Subcutaneous abdominal adipose tissue (tissue), 5 donors: Measurements from ENCODE around the gene ARHGEF12.
A peak's percentile ranks its signal among the peaks of the same experiment; 100 is the strongest.

Experiments
- H3K27ac ChIP-seq: one replicate; pipeline ENCODE4 v1.7.0; 2013; ENCODE audit warnings: low read depth, mild to moderate bottlenecking, inconsistent platforms, low read length, moderate library complexity
- H3K27me3 ChIP-seq, 5 donors: one replicate each; pipeline ENCODE4 v1.7.0; 2013; ENCODE audit warnings: low read length in 5 of 5, inconsistent platforms in 1 of 5; ENCODE audit not compliant: control insufficient read depth in 5 of 5, insufficient read depth in 4 of 5
- H3K36me3 ChIP-seq, 5 donors: one replicate each; pipeline ENCODE4 v1.7.0; 2013; ENCODE audit warnings: low read length in 5 of 5; ENCODE audit not compliant: control insufficient read depth in 5 of 5, insufficient read depth in 5 of 5
- H3K4me1 ChIP-seq, 5 donors: one replicate each; pipeline ENCODE4 v1.7.0; 2013; ENCODE audit warnings: low read length in 5 of 5, mild to moderate bottlenecking in 3 of 5, moderate library complexity in 1 of 5; ENCODE audit not compliant: control insufficient read depth in 5 of 5, insufficient read depth in 5 of 5
- H3K4me3 ChIP-seq, 5 donors: one replicate each; pipeline ENCODE4 v1.7.0; 2013; ENCODE audit warnings: low read length in 5 of 5, low read depth in 1 of 5
- H3K9ac ChIP-seq, 5 donors: one replicate each; pipeline ENCODE4 v1.7.0; 2013; ENCODE audit warnings: low read length in 5 of 5, mild to moderate bottlenecking in 4 of 5, moderate library complexity in 3 of 5
- H3K9me3 ChIP-seq, 5 donors: one replicate each; pipeline ENCODE4 v1.7.0; 2013; ENCODE audit warnings: low read length in 5 of 5; ENCODE audit not compliant: control insufficient read depth in 5 of 5
- donor health status: healthy.
- donor health status: healthy.
- donor health status: healthy.
- donor health status: healthy.
- donor health status: healthy.

ARHGEF12 gene

GRCh38 chr11:120391292-120391691 is 55.1 kb downstream of the ARHGEF12 start:
- Histone ChIP-seq H3K4me3 (no peak overlapping the region), H3K9me3 (no peaks in the 10 kb centered on the region), H3K27me3 (no peaks in the 10 kb centered on the region), H3K9ac (no peak overlapping the region), H3K36me3 (no peaks in the 10 kb centered on the region), H3K4me1 (peaks cover 0 to 36% (median 6%) of the 10 kb centered on the region in 5 donors), H3K27ac (peak overlapping the region; percentile 28)

DNA sequence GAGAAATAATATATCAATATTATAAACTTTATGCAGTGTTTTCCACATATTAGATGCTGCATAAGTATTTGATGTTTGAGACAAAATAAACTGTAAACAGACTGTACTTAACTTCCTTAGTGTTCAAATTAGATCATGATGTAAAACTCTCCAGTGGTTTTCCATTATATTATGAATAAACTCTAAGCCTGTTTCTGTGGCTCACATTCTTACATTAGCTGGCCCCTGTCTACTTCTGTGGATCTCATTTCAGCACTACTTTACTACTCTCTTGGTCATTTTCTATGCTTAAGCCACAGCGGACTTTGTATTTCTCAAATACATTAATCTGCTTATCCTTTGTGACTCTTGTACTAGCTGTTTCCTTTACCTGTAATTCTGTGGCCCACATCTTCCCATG is 55.6 kb downstream of the ARHGEF12 start:
- Histone ChIP-seq H3K27me3 (no peaks in the 10 kb centered on the region), H3K4me1 (peaks cover 0 to 31% (median 8%) of the 10 kb centered on the region in 5 donors), H3K27ac (peak overlapping the region; percentile 28), H3K4me3 (no peak overlapping the region), H3K9me3 (no peaks in the 10 kb centered on the region), H3K9ac (no peak overlapping the region), H3K36me3 (no peaks in the 10 kb centered on the region)

DNA sequence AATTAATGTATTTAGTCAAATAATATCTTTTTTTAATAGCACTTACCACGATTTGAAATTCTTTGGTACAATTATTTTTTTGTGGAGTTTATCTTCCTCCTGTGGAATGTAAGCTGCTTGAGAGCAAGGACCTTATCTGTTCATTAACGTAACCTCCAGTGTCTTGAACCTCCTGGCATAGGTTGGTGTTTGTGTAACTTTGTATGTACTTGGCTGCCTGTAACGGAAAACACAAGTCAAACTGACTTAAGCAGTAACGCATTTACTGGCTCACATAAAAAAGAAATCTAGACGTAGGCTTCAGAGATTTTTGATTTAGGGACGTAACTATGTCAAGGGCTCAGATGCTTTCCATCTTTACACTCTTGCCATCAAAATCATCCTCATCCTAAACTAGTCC is 56.1 kb downstream of the ARHGEF12 start:
- no peaks in the 10 kb centered on the region for H3K27me3 ChIP-seq
- no peaks in the 10 kb centered on the region for H3K9me3 ChIP-seq
- H3K27ac ChIP-seq = peak overlapping the region; percentile 28
- H3K36me3 ChIP-seq = no peaks in the 10 kb centered on the region
- H3K4me1 ChIP-seq = peaks cover 0 to 28% (median 13%) of the 10 kb centered on the region in 5 donors
- H3K9ac ChIP-seq = no peak overlapping the region
- no peak overlapping the region for H3K4me3 ChIP-seq

DNA sequence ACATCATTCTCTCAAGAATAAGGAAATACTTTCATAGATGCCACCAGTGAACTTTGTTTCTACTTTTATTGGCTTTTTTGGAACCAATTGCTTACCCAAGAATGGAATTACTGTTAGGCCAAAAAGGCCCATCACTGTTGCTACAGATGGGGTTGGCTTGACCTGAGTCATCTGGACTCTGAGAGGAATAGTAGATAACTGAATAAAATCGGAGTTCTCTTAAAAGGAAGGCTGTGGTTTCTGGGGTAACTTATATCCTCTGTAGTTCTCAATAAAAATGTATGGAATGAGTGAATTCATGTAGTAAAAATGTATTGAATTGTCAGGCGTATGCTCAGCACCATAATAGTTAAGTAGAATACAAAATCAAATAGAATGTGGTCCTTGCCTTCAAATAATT is 56.6 kb downstream of the ARHGEF12 start:
- peaks cover 0 to 28% (median 16%) of the 10 kb centered on the region in 5 donors for H3K4me1 ChIP-seq

DNA sequence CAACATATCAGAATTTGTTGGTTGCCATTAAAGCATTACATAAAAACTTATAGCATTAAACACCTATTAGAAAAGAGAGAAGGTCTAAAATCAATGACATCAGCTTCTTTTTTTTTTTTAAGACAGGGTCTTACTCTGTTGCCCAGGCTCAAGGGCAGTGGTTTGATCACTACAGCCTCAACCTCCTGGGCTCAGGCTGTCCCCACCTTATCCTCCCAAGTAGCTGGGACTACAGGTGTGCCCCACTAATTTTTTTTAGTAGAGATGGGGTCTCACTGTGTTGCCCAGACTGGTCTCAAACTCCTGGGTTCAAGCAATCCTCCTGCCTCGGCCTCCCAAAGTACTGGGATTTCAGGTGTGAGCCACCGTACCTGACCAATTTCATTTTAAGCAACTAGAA is 57.9 kb downstream of the ARHGEF12 start:
- Histone ChIP-seq H3K27me3 (no peaks in the 10 kb centered on the region), H3K9me3 (no peaks in the 10 kb centered on the region), H3K9ac (no peak overlapping the region), H3K4me3 (no peak overlapping the region), H3K27ac (no peak overlapping the region), H3K4me1 (peaks cover 0 to 33% (median 24%) of the 10 kb centered on the region in 5 donors), H3K36me3 (no peaks in the 10 kb centered on the region)

More for the DNA sequence above, 56.6 kb downstream of the ARHGEF12 start:
- no peak overlapping the region for H3K9ac ChIP-seq
- no peak overlapping the region for H3K27ac ChIP-seq
- no peaks in the 10 kb centered on the region for H3K27me3 ChIP-seq
- no peaks in the 10 kb centered on the region for H3K9me3 ChIP-seq
- no peaks in the 10 kb centered on the region for H3K36me3 ChIP-seq
- H3K4me3 ChIP-seq = no peak overlapping the region

- Histone ChIP-seq H3K9me3 (no peaks in the 10 kb centered on the region), H3K4me3 (no peak overlapping the region), H3K27ac (no peak overlapping the region), H3K4me1 (peaks cover 0 to 35% (median 27%) of the 10 kb centered on the region in 5 donors), H3K36me3 (no peaks in the 10 kb centered on the region), H3K9ac (no peak overlapping the region), H3K27me3 (no peaks in the 10 kb centered on the region)
Observed at GRCh38 chr11:120395778-120396177, 59.6 kb downstream of the ARHGEF12 start.

DNA sequence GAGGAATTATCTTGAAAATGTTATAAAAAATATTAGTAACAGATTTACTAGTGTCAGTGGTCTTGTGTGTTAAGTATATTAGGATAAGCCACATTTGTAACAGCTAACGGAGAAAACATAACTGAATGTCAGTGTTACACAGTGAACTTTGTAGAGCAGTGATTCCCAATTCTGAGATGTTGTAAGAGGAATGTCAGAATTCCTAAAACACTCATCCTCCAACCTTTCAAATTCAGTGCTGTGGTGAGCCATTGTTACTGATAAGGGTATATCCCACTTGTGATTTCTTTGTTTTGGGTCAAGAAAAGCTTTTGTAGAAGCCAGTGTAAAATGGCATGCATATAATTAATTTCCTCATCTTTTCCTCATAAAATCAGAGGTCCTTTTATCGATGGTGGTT is 61.9 kb downstream of the ARHGEF12 start:
- Histone ChIP-seq H3K36me3 (no peaks in the 10 kb centered on the region), H3K9ac (no peak overlapping the region), H3K27ac (no peak overlapping the region), H3K4me1 (peaks cover 0 to 36% (median 20%) of the 10 kb centered on the region in 5 donors), H3K27me3 (no peaks in the 10 kb centered on the region), H3K9me3 (no peaks in the 10 kb centered on the region), H3K4me3 (no peak overlapping the region)

GRCh38 chr11:120399307-120399706 is 63.1 kb downstream of the ARHGEF12 start:
- Histone ChIP-seq H3K4me3 (no peak overlapping the region), H3K9me3 (no peaks in the 10 kb centered on the region), H3K4me1 (peaks cover 0 to 36% (median 20%) of the 10 kb centered on the region in 5 donors), H3K36me3 (no peaks in the 10 kb centered on the region), H3K27me3 (no peaks in the 10 kb centered on the region), H3K9ac (no peak overlapping the region), H3K27ac (no peak overlapping the region)

DNA sequence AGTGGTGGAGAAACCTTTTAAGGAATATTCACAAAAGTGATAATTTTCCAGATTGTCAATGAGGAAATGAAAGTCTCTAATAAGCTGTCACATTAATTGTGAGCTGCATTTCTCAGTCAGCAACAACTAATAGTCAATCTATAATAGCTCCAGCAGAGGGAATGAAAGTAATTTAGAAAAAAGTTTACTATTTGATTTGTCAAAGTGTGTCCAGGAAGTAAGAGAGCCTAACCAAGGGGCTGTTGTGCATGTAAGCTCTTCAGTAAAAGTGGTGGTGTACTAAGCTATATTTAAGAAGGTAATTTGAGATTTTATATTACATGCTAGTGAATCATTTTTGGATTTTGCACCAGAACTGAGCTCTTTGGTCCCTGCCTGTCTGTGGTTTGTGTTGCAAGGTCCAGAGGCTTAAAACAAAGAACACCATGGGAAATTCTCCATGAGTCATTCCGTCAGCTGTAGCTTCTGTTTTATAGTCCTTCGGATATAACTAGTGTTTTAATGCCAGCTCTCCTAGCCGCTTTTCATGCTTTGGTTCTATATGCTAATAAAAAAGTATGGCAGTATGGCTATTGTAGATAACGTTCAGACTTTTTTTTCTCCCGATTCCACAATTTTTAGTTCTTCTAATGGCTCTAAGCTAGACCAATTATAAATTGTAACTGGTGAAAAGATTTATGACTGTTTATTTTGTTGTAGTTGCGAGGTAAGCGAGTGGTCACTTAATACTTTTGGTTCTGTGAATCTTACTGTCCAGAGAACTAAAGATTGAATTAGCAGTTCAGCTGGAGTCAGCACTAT is 64.6 kb downstream of the ARHGEF12 start:
- Histone ChIP-seq H3K27me3 (no peaks in the 10 kb centered on the region), H3K36me3 (no peaks in the 10 kb centered on the region), H3K9ac (peak overlapping the region in 2 of 5 donors; percentile 51 to 59), H3K27ac (no peak overlapping the region), H3K9me3 (no peaks in the 10 kb centered on the region), H3K4me3 (peak overlapping the region in 3 of 5 donors; percentile 19 to 38 (median 37)), H3K4me1 (peaks cover 0 to 36% (median 23%) of the 10 kb centered on the region in 5 donors)

DNA sequence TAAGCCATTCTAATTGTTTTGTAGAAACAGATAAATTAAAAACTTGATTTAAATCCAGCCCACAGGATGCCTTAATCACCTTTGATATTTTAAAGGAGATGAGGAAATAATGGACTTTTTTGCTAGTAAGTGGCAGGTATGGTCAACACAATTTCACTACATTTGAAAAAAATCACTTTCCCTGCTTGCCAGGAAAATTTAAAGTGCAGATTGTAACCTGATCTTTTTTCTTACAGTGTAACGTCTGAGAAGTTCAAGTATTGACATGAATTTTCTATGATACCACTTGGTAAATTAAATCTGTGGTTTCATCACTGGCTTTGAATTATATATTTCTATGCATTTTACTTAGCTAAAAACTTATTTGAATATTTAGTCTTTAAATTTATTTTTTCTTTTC is 65.3 kb downstream of the ARHGEF12 start:
- Histone ChIP-seq H3K27me3 (no peaks in the 10 kb centered on the region), H3K4me1 (peaks cover 0 to 36% (median 23%) of the 10 kb centered on the region in 5 donors), H3K9ac (no peak overlapping the region), H3K27ac (no peak overlapping the region), H3K9me3 (no peaks in the 10 kb centered on the region), H3K36me3 (no peaks in the 10 kb centered on the region), H3K4me3 (no peak overlapping the region)
